K562 (cell line): ENCODE measurements around the gene MT1M. TPM values are rescaled to one million over a fixed set of nuclear protein-coding genes. Genes with fewer than 3 reads are reported as not detected.

Source experiments
- ATAC-seq: fragments of 200-7000 bp; cut with Tn5 transposase; 3 replicates; pipeline ENCODE4 v1.9.1; 2020; ENCODE audit warnings: moderate library complexity
- BruUV-seq: library from RNA; stranded (reverse); fragments of 400-500 nt; replicated peaks from 2 replicates; lab custom pipeline; 2021; lab: Mats Ljungman, UMichigan
- CTCF ChIA-PET: fragments of 300-600 bp; formaldehyde crosslinking; extraction: SDS; loops from one replicate; lab custom pipeline; 2021; ENCODE audit warnings: low intra/inter-chr PET ratio; lab: Yijun Ruan, JAX
- POLR2A ChIA-PET: fragments of 300-600, 350-650 bp; sonication (Branson Sonifier 250); formaldehyde crosslinking; extraction: SDS; loops from one replicate; lab custom pipeline; 2021; ENCODE audit warnings: antibody characterized with exemption, inconsistent platforms; lab: Yijun Ruan, JAX
- DNase-seq, 4 experiments: peaks; one replicate each; pipeline versions ENCODE4 v3.0.0 to v3.0.0-alpha.2; 2011 to 2018; ENCODE audit warnings: low spot score in 3 of 4, mixed read lengths in 3 of 4; ENCODE audit errors: extremely low read depth in 1 of 4
- FAIRE-seq: peaks from 2 replicates; lab custom pipeline; 2011; peaks lifted over from hg19 to GRCh38; lab: Jason Lieb, UNC
- H2AFZ ChIP-seq: 2 replicates; pipeline ENCODE4 v1.6.0; 2011; ENCODE audit warnings: low read depth, low read length, control low read depth, inconsistent platforms
- H3K27ac ChIP-seq: fragments of 200-600 bp; 3 replicates; pipeline ENCODE4 v1.8.0; 2011; ENCODE audit warnings: low read depth, mild to moderate bottlenecking, control low read depth, inconsistent platforms, low read length, moderate library complexity, mixed read lengths; ENCODE audit errors: extremely low read depth
- H3K27me3 ChIP-seq, 2 experiments: fragments of 300-600 bp in 1 of 2; 2 replicates in 1 of 2; 3 replicates in 1 of 2; pipeline versions ENCODE4 v1.6.0 to v1.8.0; 2011; ENCODE audit warnings: inconsistent platforms in 2 of 2, low read length in 2 of 2, mild to moderate bottlenecking in 1 of 2, mixed read lengths in 1 of 2, moderate library complexity in 1 of 2; ENCODE audit not compliant: control insufficient read depth in 2 of 2, insufficient read depth in 2 of 2
- H3K36me3 ChIP-seq: fragments of 300-600 bp; 3 replicates; pipeline ENCODE4 v1.8.0; 2011; ENCODE audit warnings: mild to moderate bottlenecking, low read length, inconsistent platforms; ENCODE audit not compliant: control insufficient read depth, insufficient read depth
- H3K4me1 ChIP-seq, 2 experiments: fragments of 200-600 bp in 1 of 2; replicated peaks in 1 of 2; 2 replicates in 1 of 2; 3 replicates in 1 of 2; pipeline versions ENCODE4 v1.5.1 to v1.8.0; 2011; ENCODE audit warnings: inconsistent platforms in 2 of 2, low read length in 2 of 2, mild to moderate bottlenecking in 1 of 2, mixed read lengths in 1 of 2, moderate library complexity in 1 of 2; ENCODE audit not compliant: control insufficient read depth in 2 of 2, insufficient read depth in 2 of 2
- H3K4me2 ChIP-seq: 2 replicates; pipeline ENCODE4 v1.6.1; 2011; ENCODE audit warnings: low read length, control low read depth, inconsistent platforms, mixed read lengths; ENCODE audit not compliant: insufficient read depth
- H3K4me3 ChIP-seq: fragments of 200-600 bp; sonication (generic), shearing (Covaris generic); 2 replicates; pipeline ENCODE4 v1.5.1; 2016; ENCODE audit warnings: control low read depth, inconsistent platforms
- H3K79me2 ChIP-seq: fragments of 200-600 bp; 3 replicates; pipeline ENCODE4 v1.8.0; 2011; ENCODE audit warnings: low read length, inconsistent platforms; ENCODE audit not compliant: control insufficient read depth, insufficient read depth
- H3K9ac ChIP-seq, 2 experiments: 2 replicates each; pipeline versions ENCODE4 v1.6.0 to v1.6.1; 2011; ENCODE audit warnings: low read depth in 2 of 2, low read length in 2 of 2, control low read depth in 1 of 2, inconsistent platforms in 1 of 2, mild to moderate bottlenecking in 1 of 2, mixed read lengths in 1 of 2; ENCODE audit not compliant: insufficient read depth in 1 of 2
- H3K9me1 ChIP-seq: one replicate; pipeline ENCODE4 v1.6.0; 2011; ENCODE audit warnings: inconsistent platforms, mild to moderate bottlenecking, low read length, moderate library complexity; ENCODE audit not compliant: control insufficient read depth, insufficient read depth
- H3K9me3 ChIP-seq: replicated peaks from 2 replicates; pipeline ENCODE4 v1.5.1; 2011; ENCODE audit warnings: low read depth, low read length, inconsistent platforms; ENCODE audit not compliant: control insufficient read depth, insufficient read depth
- H4K20me1 ChIP-seq: replicated peaks from 2 replicates; pipeline ENCODE4 v1.6.1; 2011; ENCODE audit warnings: low read length, inconsistent platforms, mixed read lengths; ENCODE audit not compliant: control insufficient read depth, insufficient read depth
- HDAC8 ChIP-seq: fragments of 450-650 bp; IDR thresholded peaks from 2 replicates; pipeline ENCODE4 v1.6.1; 2016; ENCODE audit warnings: mild to moderate bottlenecking, missing genetic modification characterization, moderate library complexity, missing compliant biosample characterization
- MBD2 ChIP-seq: sonication (generic); IDR thresholded peaks from 2 replicates; pipeline ENCODE4 v1.6.1; 2016; ENCODE audit warnings: low read depth, borderline replicate concordance
- PURB ChIP-seq: sonication (generic); formaldehyde crosslinking; IDR thresholded peaks from 2 replicates; pipeline ENCODE4 v1.9.0; 2021; ENCODE audit warnings: low read depth, mild to moderate bottlenecking, missing genetic modification reagents
- SIRT6 ChIP-seq: IDR thresholded peaks from one replicate; pipeline ENCODE4 v1.6.1; 2012; ENCODE audit warnings: low read depth, mild to moderate bottlenecking, control low read depth, inconsistent platforms, low read length, moderate library complexity
- TCF7L2 ChIP-seq: fragments of 150-350 bp; IDR thresholded peaks from 2 replicates; pipeline ENCODE4 v1.6.1; 2016; ENCODE audit warnings: low read depth, mild to moderate bottlenecking, low read length, moderate library complexity
- ZNF507 ChIP-seq: conservative IDR thresholded peaks from 2 replicates; pipeline ENCODE4 v1.6.1; 2017; ENCODE audit warnings: missing genetic modification characterization, missing compliant biosample characterization
- ZNF57 ChIP-seq: fragments of 450-650 bp; formaldehyde crosslinking; IDR thresholded peaks from 2 replicates; pipeline ENCODE4 v1.4.0; 2020; ENCODE audit warnings: mild to moderate bottlenecking, moderate library complexity
- ZNF696 ChIP-seq: fragments of 250-450 bp; sonication (Bioruptor Pico); conservative IDR thresholded peaks from 2 replicates; pipeline ENCODE4 v1.4.0; 2020; ENCODE audit warnings: mild to moderate bottlenecking, moderate library complexity
- ZNF79 ChIP-seq: fragments of 250-450 bp; sonication (Bioruptor Pico); IDR thresholded peaks from 2 replicates; pipeline ENCODE4 v1.4.0; 2020; ENCODE audit warnings: low read depth, mild to moderate bottlenecking, moderate library complexity
- WGBS: fragments of 100-300 bp; shearing (Covaris generic); methylation state at CpG from one replicate; pipeline ENCODE4 v1.1.6; 2016; ENCODE audit warnings: low coverage, mixed read lengths; ENCODE audit not compliant: insufficient coverage; ENCODE audit errors: missing lambda C conversion rate; 5-methylcytosine and 5-hydroxymethylcytosine counted together
- in situ Hi-C: fragments of 300-500 bp; cut with MboI; formaldehyde crosslinking; loops from 4 replicates; pipeline ENCODE4 v1.15.0; 2018; ENCODE audit warnings: inconsistent platforms, mixed read lengths
- intact Hi-C: fragments of 100-400 bp; cut with micrococcal nuclease; formaldehyde crosslinking; loops from 2 replicates; pipeline ENCODE4 v1.14.2; 2022
- polyA plus RNA-seq, 8 experiments: library from polyadenylated mRNA; depleted of rRNA in 4 of 8; stranded (reverse) in 5 of 8; unstranded in 3 of 8; fragments of >200 nt; fragmentation: Nextera tagmentation in 2 of 8; fragmentation: Illumina TruSeq in 1 of 8; extraction: Ambion mirVana in 2 of 8; extraction: Trizol in 1 of 8; gene quantifications; 2 replicates each; pipeline versions ENCODE4 v1.2.1 to v1.2.3, GENCODE V29; 2011 to 2014; ENCODE audit warnings: inconsistent platforms in 1 of 8, missing spikeins in 1 of 8
- total RNA-seq, 7 experiments: library from RNA; depleted of rRNA in 6 of 7; stranded (reverse); fragments of >200 nt in 6 of 7; fragmentation: Illumina TruSeq in 2 of 7; extraction: Trizol in 2 of 7; gene quantifications; 2 replicates each; pipeline versions ENCODE4 v1.2.1 to v1.2.3, GENCODE V29; 2011 to 2021; ENCODE audit warnings: low replicate concordance in 1 of 7

The MT1M gene
- total and polyA plus RNA-seq, 9 of the 15 experiments (the other 6 are each of a cell fraction or from before 2014, with no cell fraction given) = not detected

DNA sequence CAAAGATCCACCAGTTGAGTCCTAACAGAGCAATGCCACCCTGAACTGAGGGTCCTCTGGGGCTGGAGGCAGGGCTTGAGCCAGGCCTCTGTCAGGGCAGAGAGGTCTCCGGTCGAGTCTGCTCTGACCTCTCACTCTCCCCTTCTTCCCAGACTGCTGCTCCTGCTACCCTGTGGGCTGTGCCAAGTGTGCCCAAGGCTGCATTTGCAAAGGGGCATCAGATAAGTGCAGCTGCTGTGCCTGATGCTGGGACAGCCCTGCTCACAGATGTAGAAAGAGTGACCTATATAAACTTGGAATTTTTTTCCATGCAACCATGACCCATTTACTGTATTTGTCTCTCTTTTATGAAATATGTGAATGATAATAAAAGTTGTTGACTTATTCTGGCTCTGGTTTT, 16.8 kb downstream of the MT1M start:
- no peak overlapping the region for H3K9ac ChIP-seq
- no peak overlapping the region for H3K27ac ChIP-seq
- FAIRE-seq (no peak), DNase-seq (no peak), ATAC-seq (no peak)
- peaks cover 0 to 5% of the 10 kb centered on the region in 2 experiments; a peak in 1 of 5 replicates for H3K4me1 ChIP-seq
- no peaks in the 10 kb centered on the region for H3K9me1 ChIP-seq
- POLR2A ChIA-PET = interaction anchor here (1.4 kb wide), 1 partner anchor 19 kb away, joined by 4 read pairs; the partner anchor contains the start of gene MT1G
- 0% methylated on average over 2 of the region's 2 CpGs for WGBS
- H3K79me2 ChIP-seq = no peaks in the 10 kb centered on the region
- CTCF ChIA-PET = no interaction called here
- peaks cover 30 to 66% of the 10 kb centered on the region in 2 experiments; a peak in 4 of 5 replicates for H3K27me3 ChIP-seq
- in situ Hi-C loops = no loop called here
- no peak overlapping the region for H3K4me3 ChIP-seq
- H3K9me3 ChIP-seq = no peaks in the 10 kb centered on the region
- intact Hi-C loops = no loop called here
- BruUV-seq = no TSS peak
- H3K4me2 ChIP-seq = no peak overlapping the region
- H4K20me1 ChIP-seq = no peaks in the 10 kb centered on the region; the same call in 1 of the 2 replicates
- no peak overlapping the region for H2AFZ ChIP-seq
- TF ChIP-seq PURB (CRISPR knock-in tag) (no peak), MBD2 (no peak), ZNF57 (CRISPR knock-in tag) (no peak), TCF7L2 (no peak), ZNF507 (no peak), ZNF79 (CRISPR knock-in tag) (no peak), SIRT6 (no peak), ZNF696 (no peak), HDAC8 (tag) (no peak)
- H3K36me3 ChIP-seq = no peaks in the 10 kb centered on the region
